Measurements from ENCODE around the gene ESRP2.

ESRP2 gene

GRCh38 chr16:68253721-68254120 is 17.8 kb upstream of the ESRP2 start:
- Histone ChIP-seq H3F3A (ENCODE audit: low read depth) (no peaks in the 10 kb centered on the region), H3K36me3 (ENCODE audit: insufficient read depth, low read length) (peaks cover 13% of the 10 kb centered on the region; the same call in 1 of the 2 replicates), H3K9me3 (ENCODE audit: insufficient read depth, low read depth, low read length) (no peaks in the 10 kb centered on the region), H3K4me2 (ENCODE audit: low read depth, low read length, poor library complexity, severe bottlenecking) (no peak overlapping the region), H3K79me2 (ENCODE audit: insufficient read depth, low read length) (no peaks in the 10 kb centered on the region), H3K27me3 (ENCODE audit: insufficient read depth, low read length, poor library complexity, severe bottlenecking) (no peaks in the 10 kb centered on the region), H2AFZ (ENCODE audit: low read length) (no peak overlapping the region), H4K20me1 (ENCODE audit: insufficient read depth, low read length, poor library complexity, severe bottlenecking) (no peaks in the 10 kb centered on the region), H3K4me3 (ENCODE audit: low read length, poor library complexity, severe bottlenecking) (no peak overlapping the region), H3K4me1 (ENCODE audit: insufficient read depth, low read length, poor library complexity, severe bottlenecking) (peaks cover 29% of the 10 kb centered on the region), H3K9ac (ENCODE audit: low read depth, low read length, poor library complexity, severe bottlenecking) (no peak overlapping the region), H3K9me2 (replicated peaks; ENCODE audit: low read depth, low read length) (no peaks in the 10 kb centered on the region)
- TF ChIP-seq EZH2phosphoT487 (IDR thresholded peaks at IDR 0.05; ENCODE audit: borderline replicate concordance) (no peak), CTCF (conservative IDR thresholded peaks at IDR 0.05; ENCODE audit: low read length) (no peak)

GRCh38 chr16:68252383-68252782 is 16.5 kb upstream of the ESRP2 start:
- H3K79me2 ChIP-seq (ENCODE audit: insufficient read depth, low read length) = no peaks in the 10 kb centered on the region
- H3K9me3 ChIP-seq (ENCODE audit: insufficient read depth, low read depth, low read length) = no peaks in the 10 kb centered on the region
- no peak overlapping the region for H2AFZ ChIP-seq (ENCODE audit: low read length)
- H3K27me3 ChIP-seq (ENCODE audit: insufficient read depth, low read length, poor library complexity, severe bottlenecking) = no peaks in the 10 kb centered on the region
- peaks cover 13% of the 10 kb centered on the region; the same call in 1 of the 2 replicates for H3K36me3 ChIP-seq (ENCODE audit: insufficient read depth, low read length)
- H3K9me2 ChIP-seq (replicated peaks; ENCODE audit: low read depth, low read length) = no peaks in the 10 kb centered on the region
- no peaks in the 10 kb centered on the region for H3F3A ChIP-seq (ENCODE audit: low read depth)
- no peak overlapping the region for H3K4me3 ChIP-seq (ENCODE audit: low read length, poor library complexity, severe bottlenecking)
- no peak overlapping the region for H3K9ac ChIP-seq (ENCODE audit: low read depth, low read length, poor library complexity, severe bottlenecking)
- H3K4me1 ChIP-seq (ENCODE audit: insufficient read depth, low read length, poor library complexity, severe bottlenecking) = peaks cover 20% of the 10 kb centered on the region
- H4K20me1 ChIP-seq (ENCODE audit: insufficient read depth, low read length, poor library complexity, severe bottlenecking) = no peaks in the 10 kb centered on the region
- TF ChIP-seq CTCF (conservative IDR thresholded peaks at IDR 0.05; ENCODE audit: low read length) = no peak
- no peak for TF ChIP-seq EZH2phosphoT487 (IDR thresholded peaks at IDR 0.05; ENCODE audit: borderline replicate concordance)
- no peak overlapping the region for H3K4me2 ChIP-seq (ENCODE audit: low read depth, low read length, poor library complexity, severe bottlenecking)

GRCh38 chr16:68251832-68252231 is 15.9 kb upstream of the ESRP2 start:
- Histone ChIP-seq H3K9ac (ENCODE audit: low read depth, low read length, poor library complexity, severe bottlenecking) (no peak overlapping the region), H3K4me2 (ENCODE audit: low read depth, low read length, poor library complexity, severe bottlenecking) (no peak overlapping the region), H3K9me3 (ENCODE audit: insufficient read depth, low read depth, low read length) (no peaks in the 10 kb centered on the region), H3K4me1 (ENCODE audit: insufficient read depth, low read length, poor library complexity, severe bottlenecking) (peaks cover 21% of the 10 kb centered on the region), H2AFZ (ENCODE audit: low read length) (no peak overlapping the region), H3K79me2 (ENCODE audit: insufficient read depth, low read length) (no peaks in the 10 kb centered on the region), H3F3A (ENCODE audit: low read depth) (no peaks in the 10 kb centered on the region), H3K27me3 (ENCODE audit: insufficient read depth, low read length, poor library complexity, severe bottlenecking) (no peaks in the 10 kb centered on the region), H3K4me3 (ENCODE audit: low read length, poor library complexity, severe bottlenecking) (no peak overlapping the region), H3K9me2 (replicated peaks; ENCODE audit: low read depth, low read length) (no peaks in the 10 kb centered on the region), H3K36me3 (ENCODE audit: insufficient read depth, low read length) (peaks cover 13% of the 10 kb centered on the region; the same call in 1 of the 2 replicates), H4K20me1 (ENCODE audit: insufficient read depth, low read length, poor library complexity, severe bottlenecking) (no peaks in the 10 kb centered on the region)
- TF ChIP-seq EZH2phosphoT487 (IDR thresholded peaks at IDR 0.05; ENCODE audit: borderline replicate concordance) (no peak), CTCF (conservative IDR thresholded peaks at IDR 0.05; ENCODE audit: low read length) (no peak)
